Measurements from ENCODE around the gene CD82. TPM values are rescaled to one million over a fixed set of nuclear protein-coding genes. Genes with fewer than 3 reads are reported as not detected.
"Not testable (repeated sequence)": the region's sequence is repeated elsewhere in the genome, so short reads cannot be mapped to it uniquely, and the experiment has no call there.

CD82 gene
- total RNA-seq, 1 experiment from 2014 or later: 81.8 TPM

DNA sequence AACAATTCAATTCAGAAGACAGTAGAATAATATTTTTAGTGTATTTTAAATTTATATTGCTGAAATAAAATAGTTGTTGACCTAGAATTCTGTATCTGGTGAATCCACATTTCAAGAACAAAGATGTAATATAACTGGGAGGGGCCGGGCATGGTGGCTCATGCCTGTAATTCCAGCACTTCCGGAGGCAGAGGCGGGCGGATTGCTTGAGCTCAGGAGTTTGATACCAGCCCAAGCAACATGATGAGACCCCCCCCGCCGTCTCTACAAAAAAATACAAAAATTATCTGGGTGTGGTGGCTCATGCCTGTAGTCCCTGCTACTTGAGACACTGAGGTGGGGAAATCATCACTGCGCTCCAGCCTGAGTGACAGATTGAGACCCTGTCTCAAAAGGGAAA, 72.6 kb downstream of the CD82 start:
- H3K4me1 ChIP-seq: peaks cover 14% of the 10 kb centered on the region
- no peak overlapping the region for H3K4me3 ChIP-seq
- H3K27me3 ChIP-seq: no peaks in the 10 kb centered on the region
- H3K27ac ChIP-seq: no peak overlapping the region
- no peaks in the 10 kb centered on the region for H3K36me3 ChIP-seq
- no peaks in the 10 kb centered on the region for H3K9me3 ChIP-seq (replicated peaks)
- no peak for DNase-seq

DNA sequence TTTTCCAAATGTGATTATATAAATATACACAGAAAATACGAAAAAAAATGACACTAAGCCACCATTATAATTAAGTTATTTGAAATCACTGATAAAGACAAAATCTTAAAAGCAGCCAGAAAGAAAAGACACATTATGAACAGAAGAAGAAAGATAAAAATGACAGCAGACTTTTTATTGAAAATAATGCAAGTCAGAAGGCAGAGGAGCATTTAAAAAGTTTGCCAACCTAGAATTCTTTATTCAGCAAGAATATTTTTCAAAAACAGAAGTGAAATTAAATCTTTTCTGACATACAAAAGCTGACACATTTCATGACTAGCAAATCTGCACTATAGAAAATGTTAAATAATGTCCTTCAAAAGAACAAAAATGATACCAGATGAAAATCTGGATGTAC, 77.8 kb downstream of the CD82 start:
- H3K4me3 ChIP-seq: no peak overlapping the region
- no peaks in the 10 kb centered on the region for H3K27me3 ChIP-seq
- no peak overlapping the region for H3K27ac ChIP-seq
- H3K9me3 ChIP-seq (replicated peaks): peaks cover 11% of the 10 kb centered on the region
- H3K4me1 ChIP-seq: no peaks in the 10 kb centered on the region; the same call in 1 of the 2 replicates
- DNase-seq: no peak
- H3K36me3 ChIP-seq: no peaks in the 10 kb centered on the region

DNA sequence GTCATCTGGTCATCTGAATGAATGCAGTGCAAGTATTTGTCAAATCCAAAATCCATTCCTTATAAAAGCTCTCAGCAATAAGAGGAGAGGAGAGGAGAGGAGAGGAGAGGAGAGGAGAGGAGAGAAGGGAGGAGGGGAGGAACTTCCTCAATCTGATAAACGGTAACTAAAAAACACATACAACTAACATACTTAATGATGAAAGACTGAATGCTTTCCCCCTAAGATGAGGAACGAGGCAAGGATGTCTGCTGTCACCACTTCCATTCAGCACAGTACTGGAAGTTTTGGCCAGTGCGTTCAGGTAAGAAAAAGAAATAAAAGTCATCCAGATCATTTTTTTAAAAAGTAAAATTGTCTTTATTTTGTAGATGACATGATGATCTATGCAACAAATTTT, 80.4 kb downstream of the CD82 start:
- no peak overlapping the region for H3K4me3 ChIP-seq
- H3K36me3 ChIP-seq: no peaks in the 10 kb centered on the region
- no peak for DNase-seq
- H3K27ac ChIP-seq: no peak overlapping the region
- H3K4me1 ChIP-seq: no peaks in the 10 kb centered on the region; the same call in 1 of the 2 replicates
- no peaks in the 10 kb centered on the region for H3K27me3 ChIP-seq
- H3K9me3 ChIP-seq (replicated peaks): peaks cover 11% of the 10 kb centered on the region

DNA sequence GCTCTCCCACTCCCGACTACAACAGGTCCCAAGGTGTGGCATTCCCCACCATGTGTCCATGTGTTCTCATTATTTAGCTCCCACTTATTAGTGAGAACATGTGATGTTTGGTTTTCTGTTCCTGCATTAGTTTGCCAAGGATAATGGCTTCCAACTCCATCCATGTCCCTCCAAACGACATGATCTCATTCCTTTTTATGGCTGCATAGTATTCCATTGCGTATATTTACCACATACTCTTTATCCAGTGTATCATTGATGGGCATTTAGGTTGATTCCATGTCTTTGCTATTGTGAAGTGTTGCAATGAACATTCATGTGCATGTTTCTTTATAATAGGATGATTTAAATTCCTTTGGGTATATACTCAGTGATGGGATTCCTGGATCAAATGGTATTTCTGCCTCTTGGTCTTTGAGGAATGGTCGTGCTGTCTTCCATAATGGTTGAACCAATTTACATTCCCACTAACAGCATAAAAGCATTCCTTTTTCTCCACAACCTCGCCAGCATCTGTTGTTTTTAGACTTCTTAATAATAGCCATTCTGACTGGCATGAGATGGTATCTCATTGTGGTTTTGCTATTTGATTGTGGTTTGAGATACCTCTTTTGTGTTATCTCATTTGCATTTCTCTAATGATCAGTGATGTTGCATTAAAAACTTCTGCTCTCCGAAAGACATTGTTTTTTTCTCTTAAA, 81.9 kb downstream of the CD82 start:
- H3K9me3 ChIP-seq (replicated peaks): peaks cover 11% of the 10 kb centered on the region
- DNase-seq, H3K27me3 ChIP-seq, H3K36me3 ChIP-seq, H3K4me3 ChIP-seq, H3K4me1 ChIP-seq, H3K27ac ChIP-seq: not testable (repeated sequence)

DNA sequence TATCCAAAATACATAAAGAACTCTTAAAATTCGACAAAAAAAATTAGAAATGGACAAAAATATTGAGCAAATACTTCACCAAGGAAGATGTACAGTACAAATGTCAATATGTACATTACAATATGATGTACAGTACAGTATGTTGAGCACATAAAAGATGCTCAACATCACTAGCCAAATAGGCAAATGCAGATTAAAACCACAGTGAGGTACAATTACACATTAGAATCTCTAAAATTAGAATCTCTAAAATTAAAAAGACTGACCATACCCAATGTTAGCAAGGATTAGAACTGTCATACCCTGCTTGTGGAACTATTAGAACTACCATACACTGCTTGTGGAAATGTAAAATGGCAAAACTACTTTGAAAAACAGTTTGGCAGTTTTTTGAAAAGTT, 82.6 kb downstream of the CD82 start:
- no peak for DNase-seq
- Histone ChIP-seq H3K4me3 (no peak overlapping the region), H3K9me3 (replicated peaks) (peaks cover 11% of the 10 kb centered on the region), H3K4me1 (peaks cover 10% of the 10 kb centered on the region), H3K36me3 (no peaks in the 10 kb centered on the region), H3K27ac (no peak overlapping the region), H3K27me3 (no peaks in the 10 kb centered on the region)

DNA sequence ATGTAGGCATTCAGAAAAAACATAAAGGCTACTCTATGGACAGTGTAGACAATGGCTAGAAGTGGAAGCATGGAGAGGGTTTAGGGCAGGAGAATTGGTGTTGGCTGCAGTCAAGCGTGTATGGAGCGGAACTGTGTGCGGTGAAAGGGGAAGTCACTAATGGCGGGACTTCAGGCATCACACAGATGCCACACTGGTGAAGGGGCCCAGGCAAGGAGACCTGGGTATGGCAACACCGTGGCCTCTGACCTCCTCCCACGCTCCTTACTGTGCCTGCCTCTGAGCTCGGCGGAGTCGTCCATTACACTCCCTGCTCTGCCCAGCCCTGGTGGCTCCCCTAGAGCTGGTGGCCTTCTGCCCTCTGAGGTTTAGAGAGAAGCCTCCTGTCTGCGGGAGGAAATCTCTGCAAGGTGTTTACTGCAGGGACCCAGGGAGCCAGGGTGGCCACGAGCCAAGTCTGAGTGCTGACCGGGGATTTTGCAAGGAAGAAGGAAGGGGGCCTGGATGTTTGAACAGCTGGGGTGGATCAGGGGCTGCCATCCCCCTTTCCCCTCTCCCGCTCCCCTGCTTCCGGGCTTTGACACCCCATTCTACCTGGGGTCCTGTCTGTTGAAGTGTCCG, 86.2 kb downstream of the CD82 start:
- peak in 1 of 2 experiments; percentile 56 for DNase-seq
- H3K4me3 ChIP-seq: no peak overlapping the region
- H3K36me3 ChIP-seq: no peaks in the 10 kb centered on the region

DNA sequence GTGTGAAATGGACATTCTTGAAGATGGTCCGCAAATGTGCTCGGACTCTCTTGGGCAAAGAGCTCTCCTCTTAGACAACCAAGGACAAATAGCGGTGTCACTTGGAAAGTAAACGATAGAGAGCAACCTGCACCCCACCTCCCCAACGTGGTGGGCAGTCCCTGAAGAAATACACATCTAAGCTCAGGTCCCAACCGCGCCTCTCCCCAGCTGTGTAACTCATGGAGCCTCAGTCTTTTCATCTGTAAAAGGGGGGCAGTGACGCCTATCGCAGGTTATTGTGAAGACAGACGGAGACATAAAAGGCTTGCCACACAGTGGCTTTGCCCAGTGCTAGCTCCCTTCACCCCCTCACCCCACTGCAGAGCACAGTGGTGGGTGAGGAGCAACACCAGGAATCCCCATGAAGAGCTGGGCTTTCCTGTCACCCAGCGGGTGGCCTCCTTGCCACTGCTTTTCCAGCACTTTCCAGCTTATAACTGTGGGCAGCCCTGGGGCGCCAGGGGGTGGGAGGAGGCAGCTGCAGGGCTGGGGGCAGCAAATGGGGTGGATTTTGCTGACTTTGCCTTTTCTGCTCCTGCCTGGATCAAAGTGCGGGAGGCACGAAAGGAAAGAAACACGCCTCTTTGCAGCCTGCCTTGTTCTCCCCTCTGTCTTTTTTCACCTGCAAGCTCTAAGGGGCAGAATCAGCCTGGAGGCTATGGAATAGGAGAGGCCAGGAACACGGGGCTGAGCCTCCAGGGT, 87.6 kb downstream of the CD82 start:
- H3K36me3 ChIP-seq: no peaks in the 10 kb centered on the region
- H3K9me3 ChIP-seq (replicated peaks): no peaks in the 10 kb centered on the region
- H3K4me3 ChIP-seq: no peak overlapping the region
- peaks cover 10% of the 10 kb centered on the region for H3K4me1 ChIP-seq
- no peaks in the 10 kb centered on the region for H3K27me3 ChIP-seq
- no peak overlapping the region for H3K27ac ChIP-seq
- no peak for DNase-seq

More for the DNA sequence above, 86.2 kb downstream of the CD82 start:
- H3K27me3 ChIP-seq: no peaks in the 10 kb centered on the region
- peaks cover 6% of the 10 kb centered on the region; the same call in 1 of the 2 replicates for H3K9me3 ChIP-seq (replicated peaks)
- H3K4me1 ChIP-seq: peaks cover 10% of the 10 kb centered on the region
- H3K27ac ChIP-seq: no peak overlapping the region

DNA sequence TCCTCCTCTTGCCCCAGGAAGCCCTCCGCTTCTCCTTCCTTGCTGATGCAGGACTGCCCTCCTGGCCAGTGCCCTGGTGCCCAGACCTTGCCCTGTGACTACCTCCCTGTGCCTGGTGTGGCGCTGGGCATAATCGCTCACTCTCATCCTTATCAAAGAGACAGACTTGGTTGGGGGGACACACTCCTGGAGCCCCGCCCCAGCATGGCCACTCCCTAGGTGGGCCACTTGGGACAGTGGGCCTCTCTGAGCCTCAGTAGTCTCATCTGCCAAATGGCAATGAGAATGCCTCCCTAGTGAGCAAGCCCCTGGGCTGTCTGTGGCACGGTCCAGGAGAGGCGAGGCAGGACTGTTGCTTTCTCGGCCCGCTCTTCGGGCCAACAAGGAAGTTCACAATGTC, 88.6 kb downstream of the CD82 start:
- no peak for DNase-seq
- H3K9me3 ChIP-seq (replicated peaks): no peaks in the 10 kb centered on the region
- H3K4me1 ChIP-seq: peaks cover 10% of the 10 kb centered on the region
- H3K27ac ChIP-seq: no peak overlapping the region
- no peak overlapping the region for H3K4me3 ChIP-seq
- no peaks in the 10 kb centered on the region for H3K36me3 ChIP-seq
- peaks cover 2% of the 10 kb centered on the region; the same call in 1 of the 2 replicates for H3K27me3 ChIP-seq

DNA sequence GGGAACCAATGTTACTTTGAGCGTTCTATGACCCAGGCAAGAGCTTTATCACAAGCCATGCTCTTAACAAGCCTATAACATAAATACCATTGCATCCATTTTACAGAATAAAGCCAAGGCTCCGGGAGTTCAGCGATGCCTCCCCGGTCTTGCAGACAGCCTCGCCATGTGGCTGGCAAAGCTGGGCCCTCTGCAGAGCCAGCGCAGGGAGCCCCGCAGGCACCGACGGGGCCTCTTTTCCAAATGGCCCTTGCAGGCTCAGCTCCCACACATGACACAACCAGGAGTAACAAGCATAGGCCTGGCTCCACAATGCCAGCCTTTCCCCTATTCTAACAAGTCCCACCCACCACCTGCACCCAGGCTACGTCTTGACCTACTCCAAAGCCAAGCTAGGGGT, 89.1 kb downstream of the CD82 start:
- H3K4me1 ChIP-seq: peaks cover 10% of the 10 kb centered on the region
- no peaks in the 10 kb centered on the region for H3K36me3 ChIP-seq
- no peak overlapping the region for H3K4me3 ChIP-seq
- H3K9me3 ChIP-seq (replicated peaks): no peaks in the 10 kb centered on the region
- H3K27ac ChIP-seq: no peak overlapping the region
- peaks cover 5% of the 10 kb centered on the region; the same call in 1 of the 2 replicates for H3K27me3 ChIP-seq
- no peak for DNase-seq

DNA sequence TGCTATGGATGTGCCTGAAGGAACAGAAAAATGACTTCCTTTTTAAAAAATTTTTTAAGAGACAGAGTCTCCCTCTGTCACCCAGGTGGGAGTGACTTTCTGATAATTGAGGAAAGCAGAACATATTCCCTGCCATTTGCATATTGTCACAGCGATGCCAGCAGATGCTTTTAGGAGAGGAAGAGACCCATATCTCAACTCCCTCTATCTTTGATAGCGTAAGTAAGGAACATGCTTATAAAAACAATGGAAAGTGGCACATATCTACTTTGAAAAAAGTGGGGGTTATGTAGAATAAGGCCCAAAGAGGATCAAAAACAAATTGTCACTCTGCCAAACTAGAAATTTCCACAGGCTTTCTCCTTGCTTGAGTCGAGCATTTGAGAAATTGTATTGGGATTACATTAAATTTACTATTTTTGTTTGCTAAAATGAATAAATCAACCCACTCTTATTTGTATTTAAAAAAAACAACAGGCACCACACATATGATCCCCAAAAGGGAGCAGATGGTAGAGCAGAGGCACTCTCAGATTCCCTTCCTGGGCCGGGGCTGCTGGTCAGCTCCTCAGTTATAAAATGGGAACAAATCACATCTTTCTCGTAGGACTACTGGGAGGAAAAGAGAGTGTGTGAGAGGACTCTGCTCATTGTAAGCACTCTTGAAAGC, 92.5 kb downstream of the CD82 start:
- no peaks in the 10 kb centered on the region for H3K36me3 ChIP-seq
- no peak overlapping the region for H3K27ac ChIP-seq
- H3K9me3 ChIP-seq (replicated peaks): no peaks in the 10 kb centered on the region
- DNase-seq: no peak
- H3K4me3 ChIP-seq: no peak overlapping the region
- peaks cover 5% of the 10 kb centered on the region; the same call in 1 of the 2 replicates for H3K27me3 ChIP-seq
- no peaks in the 10 kb centered on the region for H3K4me1 ChIP-seq

DNA sequence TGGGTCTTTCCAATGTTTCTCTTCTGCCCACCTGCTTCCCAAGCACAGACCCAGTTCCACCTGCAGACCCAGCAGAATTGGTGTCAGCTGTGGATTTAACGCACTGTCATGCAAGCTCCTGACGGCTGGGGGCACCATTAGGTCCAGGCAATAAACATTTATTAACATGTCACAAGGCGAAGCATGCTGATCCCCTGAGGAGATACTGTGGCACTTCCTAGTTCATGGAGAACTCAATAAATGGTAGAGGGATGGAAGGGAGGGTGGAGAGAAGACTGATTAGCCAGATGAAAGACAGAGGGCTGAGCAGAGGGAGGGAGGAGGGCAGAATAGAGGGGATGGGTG, 93.0 kb downstream of the CD82 start:
- H3K27me3 ChIP-seq: peaks cover 5% of the 10 kb centered on the region; the same call in 1 of the 2 replicates
- DNase-seq: no peak
- no peak overlapping the region for H3K27ac ChIP-seq
- H3K4me3 ChIP-seq: no peak overlapping the region
- H3K36me3 ChIP-seq: no peaks in the 10 kb centered on the region
- H3K9me3 ChIP-seq (replicated peaks): no peaks in the 10 kb centered on the region
- no peaks in the 10 kb centered on the region for H3K4me1 ChIP-seq

DNA sequence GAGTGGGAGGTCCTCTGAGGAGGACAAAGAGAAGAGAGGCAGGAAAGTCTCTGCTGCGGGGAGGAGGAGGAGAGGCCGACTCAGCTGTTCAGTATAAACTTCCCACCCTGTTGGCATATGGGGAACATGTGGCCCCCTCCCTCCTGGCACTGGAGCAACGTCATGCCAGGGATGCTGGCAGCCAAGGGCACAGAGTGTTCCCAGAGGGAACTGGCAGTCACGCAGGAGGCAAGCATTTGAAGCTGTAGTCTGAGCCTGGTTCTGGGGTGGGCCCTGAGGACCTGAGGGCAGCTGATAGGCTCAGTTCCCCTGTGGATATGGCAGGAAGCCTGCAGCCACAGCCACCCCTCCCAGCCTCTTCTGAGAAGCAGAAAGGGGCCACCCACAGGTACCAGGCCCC, 94.2 kb downstream of the CD82 start:
- DNase-seq: no peak
- no peaks in the 10 kb centered on the region for H3K4me1 ChIP-seq
- H3K36me3 ChIP-seq: no peaks in the 10 kb centered on the region
- no peak overlapping the region for H3K4me3 ChIP-seq
- H3K27ac ChIP-seq: no peak overlapping the region
- H3K27me3 ChIP-seq: peaks cover 5% of the 10 kb centered on the region; the same call in 1 of the 2 replicates
- no peaks in the 10 kb centered on the region for H3K9me3 ChIP-seq (replicated peaks)

DNA sequence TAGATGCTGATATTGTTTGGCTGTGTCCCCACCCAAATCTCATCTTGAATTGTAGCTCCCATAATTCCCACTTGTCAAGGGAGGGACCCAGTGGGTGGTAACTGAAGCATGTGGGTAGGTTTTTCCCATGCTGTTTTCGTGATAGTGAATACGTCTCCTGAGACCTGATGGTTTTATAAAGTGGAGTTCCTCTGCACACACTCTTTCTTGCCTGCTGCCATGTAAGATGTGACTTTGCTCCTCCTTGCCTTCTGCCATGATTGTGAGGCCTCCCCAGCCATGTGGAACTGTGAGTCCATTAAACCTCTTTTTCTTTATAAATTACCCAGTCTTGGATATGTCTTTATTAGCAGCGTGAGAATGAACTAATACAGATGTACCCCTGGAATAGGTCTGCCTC, 95.1 kb downstream of the CD82 start:
- not testable (repeated sequence) for DNase-seq; H3K4me3 ChIP-seq; H3K4me1 ChIP-seq; H3K27ac ChIP-seq; H3K9me3 ChIP-seq (replicated peaks); H3K36me3 ChIP-seq; H3K27me3 ChIP-seq

DNA sequence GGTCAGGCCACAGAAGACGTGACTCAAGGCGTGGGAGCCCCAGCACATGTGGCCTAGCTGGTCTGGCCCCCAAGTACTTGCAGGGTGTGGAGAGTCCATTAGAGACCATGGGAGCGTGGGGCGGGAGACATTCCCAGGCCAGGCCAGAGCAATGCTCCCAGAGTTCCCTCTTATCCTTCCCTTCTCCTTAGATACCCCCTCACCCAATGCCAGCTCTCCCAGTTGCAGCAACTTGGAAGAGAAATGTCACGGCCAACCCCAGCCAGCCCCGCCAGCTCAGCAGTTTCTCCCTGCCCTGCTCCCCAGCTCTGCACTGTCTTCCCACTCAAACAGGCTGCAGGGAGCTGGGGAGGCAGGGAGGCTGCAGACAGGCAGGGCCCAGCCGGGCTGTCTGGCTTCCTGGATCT, 95.9 kb downstream of the CD82 start:
- H3K4me1 ChIP-seq: no peaks in the 10 kb centered on the region
- peaks cover 5% of the 10 kb centered on the region; the same call in 1 of the 2 replicates for H3K27me3 ChIP-seq
- no peak overlapping the region for H3K27ac ChIP-seq
- H3K9me3 ChIP-seq (replicated peaks): no peaks in the 10 kb centered on the region
- no peak for DNase-seq
- no peaks in the 10 kb centered on the region for H3K36me3 ChIP-seq
- no peak overlapping the region for H3K4me3 ChIP-seq

Data from SJCRH30 (cell line).